WTC11 (cell line): ENCODE measurements around the gene GALNT4. TPM values are rescaled to one million over a fixed set of nuclear protein-coding genes. Genes with fewer than 3 reads are reported as not detected.

Experiments used
- ATAC-seq: fragments of 200-7000 bp; cut with Tn5 transposase; 2 replicates; pipeline ENCODE4 v1.10.0; 2021; ENCODE audit warnings: mild to moderate bottlenecking, moderate library complexity
- CTCF ChIA-PET: fragments of 300-600 bp; sonication (Branson Sonifier 250); formaldehyde crosslinking; loops from one replicate; lab custom pipeline; 2021; ENCODE audit warnings: antibody characterized with exemption; lab: Charles Lee
- POLR2A ChIA-PET: fragments of 350-600 bp; sonication (Branson Sonifier 250); formaldehyde crosslinking; loops from one replicate; lab custom pipeline; 2021; ENCODE audit warnings: antibody characterized with exemption; lab: Charles Lee
- DNase-seq: peaks from one replicate; pipeline ENCODE4 v3.0.0; 2021; ENCODE audit warnings: low spot score
- H3K27ac Mint-ChIP-seq: 2 replicates; pipeline ENCODE4 v1.8.0; 2021; ENCODE audit warnings: mixed read lengths
- H3K27me3 Mint-ChIP-seq: 2 replicates; pipeline ENCODE4 v1.8.0; 2021; ENCODE audit warnings: low read depth, mild to moderate bottlenecking, moderate library complexity, mixed read lengths
- H3K36me3 Mint-ChIP-seq: 2 replicates; pipeline ENCODE4 v1.8.0; 2021; ENCODE audit warnings: mixed read lengths
- H3K4me1 Mint-ChIP-seq: 2 replicates; pipeline ENCODE4 v1.8.0; 2022; ENCODE audit warnings: mixed read lengths
- H3K4me3 Mint-ChIP-seq: 2 replicates; pipeline ENCODE4 v1.8.0; 2021; ENCODE audit warnings: mild to moderate bottlenecking, moderate library complexity, mixed read lengths
- H3K9me3 Mint-ChIP-seq: 2 replicates; pipeline ENCODE4 v1.8.0; 2021; ENCODE audit warnings: mixed read lengths
- CREB1 ChIP-seq: sonication (generic); formaldehyde crosslinking; IDR thresholded peaks from 2 replicates; pipeline ENCODE4 v1.8.0; 2023; ENCODE audit warnings: mild to moderate bottlenecking, missing genetic modification reagents
- E2F5 ChIP-seq: sonication (generic); formaldehyde crosslinking; IDR thresholded peaks from 2 replicates; pipeline ENCODE4 v1.8.1; 2022; ENCODE audit warnings: mild to moderate bottlenecking, moderate library complexity, missing genetic modification reagents
- ETV6 ChIP-seq: sonication (generic); formaldehyde crosslinking; IDR thresholded peaks from 2 replicates; pipeline ENCODE4 v1.8.1; 2022; ENCODE audit warnings: mild to moderate bottlenecking, missing genetic modification reagents
- FOXJ3 ChIP-seq: sonication (generic); formaldehyde crosslinking; IDR thresholded peaks from 2 replicates; pipeline ENCODE4 v1.9.0; 2021; ENCODE audit warnings: missing genetic modification reagents, mild to moderate bottlenecking, borderline replicate concordance
- KAT7 ChIP-seq: sonication (generic); formaldehyde crosslinking; IDR thresholded peaks from 2 replicates; pipeline ENCODE4 v1.8.1; 2023; ENCODE audit warnings: missing genetic modification reagents, mild to moderate bottlenecking, borderline replicate concordance
- MXD4 ChIP-seq: fragments of 250-450 bp; sonication (Bioruptor Pico); IDR thresholded peaks from 2 replicates; pipeline ENCODE4 v1.8.0; 2021; ENCODE audit warnings: mild to moderate bottlenecking, moderate library complexity, borderline replicate concordance
- MYBL2 ChIP-seq: sonication (generic); formaldehyde crosslinking; IDR thresholded peaks from 2 replicates; pipeline ENCODE4 v1.8.1; 2023; ENCODE audit warnings: mild to moderate bottlenecking, moderate library complexity, missing genetic modification reagents
- NFYB ChIP-seq: sonication (generic); formaldehyde crosslinking; conservative IDR thresholded peaks from 2 replicates; pipeline ENCODE4 v1.8.0; 2022; ENCODE audit warnings: low read depth, missing genetic modification reagents
- PRRX2 ChIP-seq: fragments of 250-450 bp; sonication (Bioruptor Pico); IDR thresholded peaks from 2 replicates; pipeline ENCODE4 v1.8.0; 2021; ENCODE audit warnings: mild to moderate bottlenecking
- SMAD3 ChIP-seq: sonication (generic); formaldehyde crosslinking; IDR thresholded peaks from 2 replicates; pipeline ENCODE4 v1.8.0; 2022; ENCODE audit warnings: missing genetic modification reagents, mild to moderate bottlenecking, borderline replicate concordance
- SP1 ChIP-seq: sonication (generic); formaldehyde crosslinking; conservative IDR thresholded peaks from 2 replicates; pipeline ENCODE4 v1.8.1; 2022; ENCODE audit warnings: missing genetic modification reagents
- ZBTB21 ChIP-seq: sonication (generic); formaldehyde crosslinking; IDR thresholded peaks from 2 replicates; pipeline ENCODE4 v1.8.1; 2023; ENCODE audit warnings: mild to moderate bottlenecking, missing genetic modification reagents, borderline replicate concordance
- ZMAT4 ChIP-seq: fragments of 250-450 bp; sonication (Bioruptor Pico); IDR thresholded peaks from 2 replicates; pipeline ENCODE4 v1.9.0; 2021; ENCODE audit warnings: mild to moderate bottlenecking
- ZNF121 ChIP-seq: sonication (generic); formaldehyde crosslinking; IDR thresholded peaks from 2 replicates; pipeline ENCODE4 v1.8.0; 2023; ENCODE audit warnings: missing genetic modification reagents
- ZNF138 ChIP-seq: sonication (generic); formaldehyde crosslinking; conservative IDR thresholded peaks from 2 replicates; pipeline ENCODE4 v1.8.1; 2022; ENCODE audit warnings: mild to moderate bottlenecking, moderate library complexity, missing genetic modification reagents
- ZNF263 ChIP-seq: sonication (generic); formaldehyde crosslinking; IDR thresholded peaks from 2 replicates; pipeline ENCODE4 v1.8.1; 2022; ENCODE audit warnings: low read depth, mild to moderate bottlenecking, moderate library complexity, missing genetic modification reagents
- ZNF281 ChIP-seq: sonication (generic); formaldehyde crosslinking; IDR thresholded peaks from 2 replicates; pipeline ENCODE4 v1.8.0; 2023; ENCODE audit warnings: mild to moderate bottlenecking, missing genetic modification reagents
- ZNF396 ChIP-seq: fragments of 250-450 bp; sonication (Bioruptor Pico); IDR thresholded peaks from 2 replicates; pipeline ENCODE4 v1.8.0; 2021; ENCODE audit warnings: mild to moderate bottlenecking, moderate library complexity, borderline replicate concordance
- ZNF423 ChIP-seq: fragments of 250-450 bp; sonication (Bioruptor Pico); IDR thresholded peaks from 2 replicates; pipeline ENCODE4 v2.1.2; 2022; ENCODE audit warnings: mild to moderate bottlenecking, moderate library complexity
- total RNA-seq: library from RNA; stranded (reverse); gene quantifications from 3 replicates; pipeline ENCODE4 v1.2.3, GENCODE V29; 2021
- TF ChIP-seq, protein P1 (sequence below): sonication (generic); formaldehyde crosslinking; IDR thresholded peaks from 2 replicates; pipeline ENCODE4 v1.8.0; 2022; ENCODE audit warnings: mild to moderate bottlenecking, missing genetic modification reagents
- TF ChIP-seq, protein P2 (sequence below): sonication (generic); formaldehyde crosslinking; conservative IDR thresholded peaks from 2 replicates; pipeline ENCODE4 v1.8.1; 2022; ENCODE audit warnings: mild to moderate bottlenecking, missing genetic modification reagents
- TF ChIP-seq, protein P3 (sequence below): sonication (generic); formaldehyde crosslinking; IDR thresholded peaks from 2 replicates; pipeline ENCODE4 v1.8.1; 2023; ENCODE audit warnings: mild to moderate bottlenecking, missing genetic modification reagents
- TF ChIP-seq, protein P4 (sequence below): fragments of 200-600 bp; IDR thresholded peaks from 2 replicates; pipeline ENCODE4 v1.8.0; 2022; ENCODE audit warnings: antibody characterized with exemption
- TF ChIP-seq, protein P5 (sequence below): fragments of 250-450 bp; sonication (Bioruptor Pico); IDR thresholded peaks from 2 replicates; pipeline ENCODE4 v2.1.2; 2022; ENCODE audit warnings: mild to moderate bottlenecking, moderate library complexity
- TF ChIP-seq, protein P6 (sequence below): sonication (generic); formaldehyde crosslinking; conservative IDR thresholded peaks from 2 replicates; pipeline ENCODE4 v1.8.1; 2023; ENCODE audit warnings: mild to moderate bottlenecking, low read depth, missing genetic modification reagents, moderate library complexity

The GALNT4 gene
- total RNA-seq, 1 experiment from 2014 or later: 3.9 TPM

DNA sequence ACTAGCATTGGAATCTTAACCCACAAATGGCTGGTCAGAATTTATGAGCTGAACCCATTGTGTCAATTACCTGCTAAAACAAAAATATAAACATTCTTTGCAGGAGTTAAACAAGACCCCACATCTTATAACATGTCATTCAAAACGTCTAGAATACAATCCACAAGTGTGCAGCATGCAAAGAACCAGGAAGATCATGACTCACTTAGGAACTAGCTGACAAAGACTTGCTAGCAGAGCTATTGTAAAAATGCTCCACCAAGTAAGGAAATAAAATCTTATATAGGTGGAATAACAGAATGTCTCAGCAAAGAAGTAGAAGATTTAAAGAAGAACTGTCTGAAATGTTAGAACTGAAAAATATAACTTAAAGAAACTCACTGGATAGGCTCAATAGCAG, 27.8 kb upstream of the GALNT4 start:
- H3K27ac Mint-ChIP-seq: no peak overlapping the region
- peaks cover 2% of the 10 kb centered on the region; the same call in 1 of the 2 replicates for H3K4me1 Mint-ChIP-seq
- CTCF ChIA-PET: no interaction called here
- H3K36me3 Mint-ChIP-seq: no peaks in the 10 kb centered on the region
- H3K9me3 Mint-ChIP-seq: peaks cover 16% of the 10 kb centered on the region
- no peak for TF ChIP-seq KAT7 (CRISPR knock-in tag)
- TF ChIP-seq, protein P1, sequence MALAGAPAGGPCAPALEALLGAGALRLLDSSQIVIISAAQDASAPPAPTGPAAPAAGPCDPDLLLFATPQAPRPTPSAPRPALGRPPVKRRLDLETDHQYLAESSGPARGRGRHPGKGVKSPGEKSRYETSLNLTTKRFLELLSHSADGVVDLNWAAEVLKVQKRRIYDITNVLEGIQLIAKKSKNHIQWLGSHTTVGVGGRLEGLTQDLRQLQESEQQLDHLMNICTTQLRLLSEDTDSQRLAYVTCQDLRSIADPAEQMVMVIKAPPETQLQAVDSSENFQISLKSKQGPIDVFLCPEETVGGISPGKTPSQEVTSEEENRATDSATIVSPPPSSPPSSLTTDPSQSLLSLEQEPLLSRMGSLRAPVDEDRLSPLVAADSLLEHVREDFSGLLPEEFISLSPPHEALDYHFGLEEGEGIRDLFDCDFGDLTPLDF: no peak
- no peak for TF ChIP-seq ZNF121
- TF ChIP-seq SP1 (CRISPR knock-in tag): no peak
- TF ChIP-seq ZNF423 (CRISPR knock-in tag): no peak
- no peak for TF ChIP-seq ZMAT4 (CRISPR knock-in tag)
- TF ChIP-seq CREB1 (CRISPR knock-in tag): no peak
- no peak for TF ChIP-seq ZBTB21 (CRISPR knock-in tag)
- TF ChIP-seq ZNF138 (CRISPR knock-in tag): no peak
- TF ChIP-seq, protein P2, sequence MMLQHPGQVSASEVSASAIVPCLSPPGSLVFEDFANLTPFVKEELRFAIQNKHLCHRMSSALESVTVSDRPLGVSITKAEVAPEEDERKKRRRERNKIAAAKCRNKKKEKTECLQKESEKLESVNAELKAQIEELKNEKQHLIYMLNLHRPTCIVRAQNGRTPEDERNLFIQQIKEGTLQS (CRISPR knock-in tag): no peak
- TF ChIP-seq, protein P3, sequence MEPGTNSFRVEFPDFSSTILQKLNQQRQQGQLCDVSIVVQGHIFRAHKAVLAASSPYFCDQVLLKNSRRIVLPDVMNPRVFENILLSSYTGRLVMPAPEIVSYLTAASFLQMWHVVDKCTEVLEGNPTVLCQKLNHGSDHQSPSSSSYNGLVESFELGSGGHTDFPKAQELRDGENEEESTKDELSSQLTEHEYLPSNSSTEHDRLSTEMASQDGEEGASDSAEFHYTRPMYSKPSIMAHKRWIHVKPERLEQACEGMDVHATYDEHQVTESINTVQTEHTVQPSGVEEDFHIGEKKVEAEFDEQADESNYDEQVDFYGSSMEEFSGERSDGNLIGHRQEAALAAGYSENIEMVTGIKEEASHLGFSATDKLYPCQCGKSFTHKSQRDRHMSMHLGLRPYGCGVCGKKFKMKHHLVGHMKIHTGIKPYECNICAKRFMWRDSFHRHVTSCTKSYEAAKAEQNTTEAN (CRISPR knock-in tag): no peak
- no peak for TF ChIP-seq MXD4 (CRISPR knock-in tag)
- no peak for TF ChIP-seq SMAD3 (CRISPR knock-in tag)
- no peak for TF ChIP-seq NFYB
- TF ChIP-seq, protein P4, sequence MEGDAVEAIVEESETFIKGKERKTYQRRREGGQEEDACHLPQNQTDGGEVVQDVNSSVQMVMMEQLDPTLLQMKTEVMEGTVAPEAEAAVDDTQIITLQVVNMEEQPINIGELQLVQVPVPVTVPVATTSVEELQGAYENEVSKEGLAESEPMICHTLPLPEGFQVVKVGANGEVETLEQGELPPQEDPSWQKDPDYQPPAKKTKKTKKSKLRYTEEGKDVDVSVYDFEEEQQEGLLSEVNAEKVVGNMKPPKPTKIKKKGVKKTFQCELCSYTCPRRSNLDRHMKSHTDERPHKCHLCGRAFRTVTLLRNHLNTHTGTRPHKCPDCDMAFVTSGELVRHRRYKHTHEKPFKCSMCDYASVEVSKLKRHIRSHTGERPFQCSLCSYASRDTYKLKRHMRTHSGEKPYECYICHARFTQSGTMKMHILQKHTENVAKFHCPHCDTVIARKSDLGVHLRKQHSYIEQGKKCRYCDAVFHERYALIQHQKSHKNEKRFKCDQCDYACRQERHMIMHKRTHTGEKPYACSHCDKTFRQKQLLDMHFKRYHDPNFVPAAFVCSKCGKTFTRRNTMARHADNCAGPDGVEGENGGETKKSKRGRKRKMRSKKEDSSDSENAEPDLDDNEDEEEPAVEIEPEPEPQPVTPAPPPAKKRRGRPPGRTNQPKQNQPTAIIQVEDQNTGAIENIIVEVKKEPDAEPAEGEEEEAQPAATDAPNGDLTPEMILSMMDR: no peak
- no peak for TF ChIP-seq MYBL2 (CRISPR knock-in tag)
- no peak for TF ChIP-seq ZNF263
- TF ChIP-seq, protein P5, sequence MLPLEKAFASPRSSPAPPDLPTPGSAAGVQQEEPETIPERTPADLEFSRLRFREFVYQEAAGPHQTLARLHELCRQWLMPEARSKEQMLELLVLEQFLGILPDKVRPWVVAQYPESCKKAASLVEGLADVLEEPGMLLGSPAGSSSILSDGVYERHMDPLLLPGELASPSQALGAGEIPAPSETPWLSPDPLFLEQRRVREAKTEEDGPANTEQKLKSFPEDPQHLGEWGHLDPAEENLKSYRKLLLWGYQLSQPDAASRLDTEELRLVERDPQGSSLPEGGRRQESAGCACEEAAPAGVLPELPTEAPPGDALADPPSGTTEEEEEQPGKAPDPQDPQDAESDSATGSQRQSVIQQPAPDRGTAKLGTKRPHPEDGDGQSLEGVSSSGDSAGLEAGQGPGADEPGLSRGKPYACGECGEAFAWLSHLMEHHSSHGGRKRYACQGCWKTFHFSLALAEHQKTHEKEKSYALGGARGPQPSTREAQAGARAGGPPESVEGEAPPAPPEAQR (CRISPR knock-in tag): no peak
- no peak for TF ChIP-seq E2F5 (CRISPR knock-in tag)
- H3K4me3 Mint-ChIP-seq: no peak overlapping the region
- H3K27me3 Mint-ChIP-seq: no peaks in the 10 kb centered on the region
- POLR2A ChIA-PET: no interaction called here
- ATAC-seq: no peak
- DNase-seq: no peak

GRCh38 chr12:89551747-89552146, 27.2 kb upstream of the GALNT4 start:
- peaks cover 16% of the 10 kb centered on the region for H3K9me3 Mint-ChIP-seq
- no peak for ATAC-seq
- no peak for DNase-seq
- ChIA-PET CTCF (no interaction called here), POLR2A (no interaction called here)
- no peaks in the 10 kb centered on the region for H3K27me3 Mint-ChIP-seq
- no peak overlapping the region for H3K4me3 Mint-ChIP-seq
- H3K27ac Mint-ChIP-seq: no peak overlapping the region
- H3K36me3 Mint-ChIP-seq: no peaks in the 10 kb centered on the region
- no peaks in the 10 kb centered on the region; the same call in 1 of the 2 replicates for H3K4me1 Mint-ChIP-seq
- TF ChIP-seq PRRX2 (no peak), ZNF396 (CRISPR knock-in tag) (no peak), ETV6 (no peak), FOXJ3 (CRISPR knock-in tag) (no peak), ZNF281 (CRISPR knock-in tag) (no peak)
- TF ChIP-seq, protein P6, sequence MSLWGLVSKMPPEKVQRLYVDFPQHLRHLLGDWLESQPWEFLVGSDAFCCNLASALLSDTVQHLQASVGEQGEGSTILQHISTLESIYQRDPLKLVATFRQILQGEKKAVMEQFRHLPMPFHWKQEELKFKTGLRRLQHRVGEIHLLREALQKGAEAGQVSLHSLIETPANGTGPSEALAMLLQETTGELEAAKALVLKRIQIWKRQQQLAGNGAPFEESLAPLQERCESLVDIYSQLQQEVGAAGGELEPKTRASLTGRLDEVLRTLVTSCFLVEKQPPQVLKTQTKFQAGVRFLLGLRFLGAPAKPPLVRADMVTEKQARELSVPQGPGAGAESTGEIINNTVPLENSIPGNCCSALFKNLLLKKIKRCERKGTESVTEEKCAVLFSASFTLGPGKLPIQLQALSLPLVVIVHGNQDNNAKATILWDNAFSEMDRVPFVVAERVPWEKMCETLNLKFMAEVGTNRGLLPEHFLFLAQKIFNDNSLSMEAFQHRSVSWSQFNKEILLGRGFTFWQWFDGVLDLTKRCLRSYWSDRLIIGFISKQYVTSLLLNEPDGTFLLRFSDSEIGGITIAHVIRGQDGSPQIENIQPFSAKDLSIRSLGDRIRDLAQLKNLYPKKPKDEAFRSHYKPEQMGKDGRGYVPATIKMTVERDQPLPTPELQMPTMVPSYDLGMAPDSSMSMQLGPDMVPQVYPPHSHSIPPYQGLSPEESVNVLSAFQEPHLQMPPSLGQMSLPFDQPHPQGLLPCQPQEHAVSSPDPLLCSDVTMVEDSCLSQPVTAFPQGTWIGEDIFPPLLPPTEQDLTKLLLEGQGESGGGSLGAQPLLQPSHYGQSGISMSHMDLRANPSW: no peak
